Smooth muscle cell (in vitro differentiated cells): ENCODE measurements around the gene RANBP9. TPM values are rescaled to one million over a fixed set of nuclear protein-coding genes. Genes with fewer than 3 reads are reported as not detected.

Experiments
- DNase-seq: peaks from one replicate; lab custom pipeline; 2025; ENCODE audit not compliant: unreplicated experiment; lab: John Stamatoyannopoulos, UW
- H2AFZ ChIP-seq: fragments of 200-600 bp; sonication (generic); 2 replicates; pipeline ENCODE4 v1.6.0; 2016; ENCODE audit warnings: antibody characterized with exemption, low read depth, mild to moderate bottlenecking
- H3F3A ChIP-seq: fragments of 200-600 bp; sonication (generic); 2 replicates; pipeline ENCODE4 v1.6.0; 2017; ENCODE audit warnings: antibody characterized with exemption, low read depth
- H3K27ac ChIP-seq: fragments of 200-600 bp; sonication (generic); 2 replicates; pipeline ENCODE4 v1.5.1; 2016; ENCODE audit warnings: low read depth, mild to moderate bottlenecking
- H3K27me3 ChIP-seq: fragments of 200-600 bp; sonication (generic); 2 replicates; pipeline ENCODE4 v1.6.1; 2016; ENCODE audit warnings: low read depth, mild to moderate bottlenecking
- H3K36me3 ChIP-seq: fragments of 200-600 bp; sonication (generic); 2 replicates; pipeline ENCODE4 v1.5.1; 2016; ENCODE audit warnings: low read depth
- H3K4me1 ChIP-seq: fragments of 200-600 bp; sonication (generic); 2 replicates; pipeline ENCODE4 v1.5.1; 2016; ENCODE audit warnings: low read depth
- H3K4me2 ChIP-seq: fragments of 200-600 bp; sonication (generic); 2 replicates; pipeline ENCODE4 v1.6.0; 2016; ENCODE audit warnings: mild to moderate bottlenecking
- H3K4me3 ChIP-seq: fragments of 200-600 bp; sonication (generic); 2 replicates; pipeline ENCODE4 v1.5.1; 2016; ENCODE audit warnings: mild to moderate bottlenecking
- H3K79me2 ChIP-seq: fragments of 200-600 bp; sonication (generic); 2 replicates; pipeline ENCODE4 v1.6.0; 2016; ENCODE audit warnings: low read depth, mild to moderate bottlenecking
- H3K9ac ChIP-seq: fragments of 200-600 bp; sonication (generic); 2 replicates; pipeline ENCODE4 v1.6.0; 2016; ENCODE audit warnings: low read depth
- H3K9me3 ChIP-seq: fragments of 200-600 bp; sonication (generic); replicated peaks from 2 replicates; pipeline ENCODE4 v1.5.1; 2016; ENCODE audit warnings: low read depth
- H4K20me1 ChIP-seq: fragments of 200-600 bp; sonication (generic); 2 replicates; pipeline ENCODE4 v1.6.0; 2016; ENCODE audit warnings: low read depth
- WGBS: methylation state at CpG from one replicate; pipeline ENCODE4 v1.1.7; 2016; ENCODE audit warnings: low lambda C conversion rate; 5-methylcytosine and 5-hydroxymethylcytosine counted together
- polyA plus RNA-seq: library from polyadenylated mRNA; unstranded; fragments of >200 nt; fragmentation: Nextera tagmentation; extraction: Ambion mirVana; gene quantifications from 2 replicates; pipeline ENCODE4 v1.2.1, GENCODE V29; 2016
- total RNA-seq: library from RNA; depleted of rRNA; stranded (reverse); fragments of >200 nt; gene quantifications from 2 replicates; pipeline ENCODE4 v1.2.3, GENCODE V29; 2014
- TF ChIP-seq, protein P1 (sequence below): fragments of 200-600 bp; sonication (generic); IDR thresholded peaks from 2 replicates; pipeline ENCODE4 v1.5.1; 2017; ENCODE audit warnings: borderline replicate concordance, mild to moderate bottlenecking, antibody characterized with exemption; ENCODE audit not compliant: insufficient read depth, poor library complexity, severe bottlenecking

Gene RANBP9
- total and polyA plus RNA-seq, 2 experiments from 2014 or later: 26.9 to 40.9 TPM

DNA sequence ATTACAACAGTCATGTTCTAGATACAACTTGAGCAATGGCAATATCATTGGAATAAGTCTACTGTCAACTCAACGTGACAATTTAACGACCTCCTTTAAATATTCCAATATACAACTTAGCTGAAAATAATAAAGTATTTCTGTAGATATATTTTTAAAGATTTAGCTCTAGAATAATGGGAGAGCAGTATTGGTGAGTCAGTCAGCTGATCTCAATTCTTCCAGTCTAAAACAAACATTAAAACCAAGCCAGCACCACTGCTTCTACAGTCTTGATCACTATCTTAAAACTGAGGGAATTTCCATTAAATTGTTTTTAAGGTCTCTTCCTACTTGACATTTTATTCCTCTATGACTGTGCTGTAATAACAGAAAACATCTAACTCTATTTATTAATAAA, 58.3 kb downstream of the RANBP9 start:
- no peaks in the 10 kb centered on the region for H3K27me3 ChIP-seq
- no peak overlapping the region for H2AFZ ChIP-seq
- H3K79me2 ChIP-seq: peaks cover 23% of the 10 kb centered on the region
- 94% methylated on average over 2 of the region's 2 CpGs for WGBS
- H3K4me2 ChIP-seq: no peak overlapping the region
- TF ChIP-seq, protein P1, sequence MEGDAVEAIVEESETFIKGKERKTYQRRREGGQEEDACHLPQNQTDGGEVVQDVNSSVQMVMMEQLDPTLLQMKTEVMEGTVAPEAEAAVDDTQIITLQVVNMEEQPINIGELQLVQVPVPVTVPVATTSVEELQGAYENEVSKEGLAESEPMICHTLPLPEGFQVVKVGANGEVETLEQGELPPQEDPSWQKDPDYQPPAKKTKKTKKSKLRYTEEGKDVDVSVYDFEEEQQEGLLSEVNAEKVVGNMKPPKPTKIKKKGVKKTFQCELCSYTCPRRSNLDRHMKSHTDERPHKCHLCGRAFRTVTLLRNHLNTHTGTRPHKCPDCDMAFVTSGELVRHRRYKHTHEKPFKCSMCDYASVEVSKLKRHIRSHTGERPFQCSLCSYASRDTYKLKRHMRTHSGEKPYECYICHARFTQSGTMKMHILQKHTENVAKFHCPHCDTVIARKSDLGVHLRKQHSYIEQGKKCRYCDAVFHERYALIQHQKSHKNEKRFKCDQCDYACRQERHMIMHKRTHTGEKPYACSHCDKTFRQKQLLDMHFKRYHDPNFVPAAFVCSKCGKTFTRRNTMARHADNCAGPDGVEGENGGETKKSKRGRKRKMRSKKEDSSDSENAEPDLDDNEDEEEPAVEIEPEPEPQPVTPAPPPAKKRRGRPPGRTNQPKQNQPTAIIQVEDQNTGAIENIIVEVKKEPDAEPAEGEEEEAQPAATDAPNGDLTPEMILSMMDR: no peak
- H4K20me1 ChIP-seq: peaks cover 53% of the 10 kb centered on the region
- H3F3A ChIP-seq: no peaks in the 10 kb centered on the region
- no peaks in the 10 kb centered on the region for H3K9me3 ChIP-seq
- DNase-seq: no peak
- H3K4me3 ChIP-seq: no peak overlapping the region
- no peaks in the 10 kb centered on the region for H3K4me1 ChIP-seq
- H3K27ac ChIP-seq: no peak overlapping the region
- no peak overlapping the region for H3K9ac ChIP-seq
- H3K36me3 ChIP-seq: no peaks in the 10 kb centered on the region

DNA sequence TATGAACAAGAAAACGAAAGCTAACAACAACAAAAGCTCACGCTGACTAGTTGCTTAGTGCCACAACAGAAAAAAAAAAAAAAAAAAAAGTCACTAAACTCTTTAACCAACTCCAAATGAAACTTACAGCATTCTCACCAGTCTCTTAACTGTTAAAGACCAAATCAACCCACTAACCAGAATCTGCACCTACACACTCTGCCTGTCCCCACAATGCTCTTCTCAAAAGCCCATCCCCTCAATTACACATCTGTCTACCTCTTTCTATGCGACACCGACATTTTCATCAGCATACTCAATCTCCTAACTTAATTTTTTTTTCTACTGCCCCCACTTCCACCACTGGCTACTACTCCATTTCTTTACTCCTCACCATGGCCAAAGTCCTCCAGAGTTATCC, 62.2 kb downstream of the RANBP9 start:
- TF ChIP-seq, protein P1: no peak
- H2AFZ ChIP-seq: no peak overlapping the region
- H4K20me1 ChIP-seq: peaks cover 35% of the 10 kb centered on the region
- H3K4me1 ChIP-seq: no peaks in the 10 kb centered on the region
- no peak overlapping the region for H3K27ac ChIP-seq
- H3K9ac ChIP-seq: no peak overlapping the region
- no peaks in the 10 kb centered on the region for H3K27me3 ChIP-seq
- H3K4me2 ChIP-seq: no peak overlapping the region
- H3K79me2 ChIP-seq: peaks cover 9% of the 10 kb centered on the region
- H3F3A ChIP-seq: no peaks in the 10 kb centered on the region
- DNase-seq: no peak
- no peak overlapping the region for H3K4me3 ChIP-seq
- no peaks in the 10 kb centered on the region for H3K9me3 ChIP-seq
- 100% methylated on average over 4 of the region's 4 CpGs for WGBS
- no peaks in the 10 kb centered on the region for H3K36me3 ChIP-seq

DNA sequence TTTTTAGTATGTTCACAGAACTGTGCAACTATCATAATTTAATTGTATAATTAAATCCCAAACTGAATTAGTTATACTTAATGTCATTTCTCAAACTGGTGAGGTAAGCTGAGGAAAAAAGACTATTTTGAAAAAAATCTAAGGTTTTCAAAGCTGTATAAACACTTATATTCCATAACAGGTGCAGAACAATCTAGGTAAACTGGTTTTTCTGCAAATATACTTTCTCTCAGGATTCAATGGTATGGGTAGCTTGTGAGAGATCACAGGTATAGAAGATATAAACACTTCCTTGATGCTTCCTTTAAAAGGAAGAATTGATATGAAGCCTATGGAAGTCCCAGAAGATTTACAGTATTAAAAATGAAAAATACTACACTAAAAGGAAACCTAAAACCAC, 62.8 kb downstream of the RANBP9 start:
- Histone ChIP-seq H3K36me3 (no peaks in the 10 kb centered on the region), H3K4me2 (no peak overlapping the region), H3K9ac (no peak overlapping the region), H3K4me3 (no peak overlapping the region), H2AFZ (no peak overlapping the region), H3K27ac (no peak overlapping the region), H3F3A (no peaks in the 10 kb centered on the region), H3K27me3 (no peaks in the 10 kb centered on the region), H3K9me3 (no peaks in the 10 kb centered on the region), H4K20me1 (peaks cover 31% of the 10 kb centered on the region), H3K4me1 (no peaks in the 10 kb centered on the region), H3K79me2 (peaks cover 9% of the 10 kb centered on the region)
- TF ChIP-seq, protein P1: no peak
- no peak for DNase-seq

DNA sequence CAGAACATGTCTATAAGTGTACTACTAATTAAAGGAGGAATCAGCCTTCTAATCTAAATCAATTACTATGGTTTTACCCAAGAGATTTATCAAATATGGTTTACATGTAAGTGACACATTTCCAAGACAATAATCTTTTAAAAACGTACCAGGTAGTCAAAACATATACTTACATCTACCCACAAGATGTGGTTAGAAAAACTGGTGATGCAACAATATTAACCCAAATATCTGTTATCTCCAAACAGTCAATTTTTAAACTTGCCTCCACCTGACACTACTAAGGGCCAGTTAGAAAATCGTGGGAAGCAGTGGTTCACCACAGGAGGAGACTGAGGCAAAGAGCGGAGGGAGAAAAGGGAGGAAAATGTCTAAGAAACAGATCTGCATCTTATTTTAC, 68.5 kb downstream of the RANBP9 start:
- Histone ChIP-seq H3K79me2 (peaks cover 9% of the 10 kb centered on the region), H3K4me1 (no peaks in the 10 kb centered on the region), H3K36me3 (peaks cover 15% of the 10 kb centered on the region), H3F3A (no peaks in the 10 kb centered on the region), H3K27me3 (no peaks in the 10 kb centered on the region), H2AFZ (no peak overlapping the region), H3K27ac (no peak overlapping the region), H3K9me3 (no peaks in the 10 kb centered on the region), H4K20me1 (peaks cover 2% of the 10 kb centered on the region), H3K4me2 (no peak overlapping the region), H3K4me3 (no peak overlapping the region), H3K9ac (no peak overlapping the region)
- DNase-seq: no peak
- WGBS: 88% methylated on average over 3 of the region's 3 CpGs
- TF ChIP-seq, protein P1: no peak
